ENCODE data around the gene ARHGEF28. TPM values are rescaled to one million over a fixed set of nuclear protein-coding genes. Genes with fewer than 3 reads are reported as not detected.

Gene ARHGEF28
- total RNA-seq, 6 experiments from 2014 or later: 7.5 to 13.6 (median 8.5) TPM

- H3K27ac Mint-ChIP-seq: no peak overlapping the region; the same call in 1 of the 2 replicates
- peaks cover 18% of the 10 kb centered on the region for H3K36me3 Mint-ChIP-seq (ENCODE audit: low read depth)
- TF ChIP-seq, protein P1, sequence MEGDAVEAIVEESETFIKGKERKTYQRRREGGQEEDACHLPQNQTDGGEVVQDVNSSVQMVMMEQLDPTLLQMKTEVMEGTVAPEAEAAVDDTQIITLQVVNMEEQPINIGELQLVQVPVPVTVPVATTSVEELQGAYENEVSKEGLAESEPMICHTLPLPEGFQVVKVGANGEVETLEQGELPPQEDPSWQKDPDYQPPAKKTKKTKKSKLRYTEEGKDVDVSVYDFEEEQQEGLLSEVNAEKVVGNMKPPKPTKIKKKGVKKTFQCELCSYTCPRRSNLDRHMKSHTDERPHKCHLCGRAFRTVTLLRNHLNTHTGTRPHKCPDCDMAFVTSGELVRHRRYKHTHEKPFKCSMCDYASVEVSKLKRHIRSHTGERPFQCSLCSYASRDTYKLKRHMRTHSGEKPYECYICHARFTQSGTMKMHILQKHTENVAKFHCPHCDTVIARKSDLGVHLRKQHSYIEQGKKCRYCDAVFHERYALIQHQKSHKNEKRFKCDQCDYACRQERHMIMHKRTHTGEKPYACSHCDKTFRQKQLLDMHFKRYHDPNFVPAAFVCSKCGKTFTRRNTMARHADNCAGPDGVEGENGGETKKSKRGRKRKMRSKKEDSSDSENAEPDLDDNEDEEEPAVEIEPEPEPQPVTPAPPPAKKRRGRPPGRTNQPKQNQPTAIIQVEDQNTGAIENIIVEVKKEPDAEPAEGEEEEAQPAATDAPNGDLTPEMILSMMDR (IDR thresholded peaks at IDR 0.05): no peak
- H3K4me1 Mint-ChIP-seq (ENCODE audit: low read depth): peaks cover 33% of the 10 kb centered on the region
- H3K4me3 Mint-ChIP-seq: peak overlapping the region; percentile 42; the same call in 1 of the 2 replicates
- H3K9me3 Mint-ChIP-seq: peaks cover 4% of the 10 kb centered on the region; the same call in 1 of the 2 replicates
- no peaks in the 10 kb centered on the region for H3K27me3 Mint-ChIP-seq (ENCODE audit: insufficient read depth)
- DNase-seq: no peak
Measured at GRCh38 chr5:73743161-73743560, 117.2 kb downstream of the ARHGEF28 start.

DNA sequence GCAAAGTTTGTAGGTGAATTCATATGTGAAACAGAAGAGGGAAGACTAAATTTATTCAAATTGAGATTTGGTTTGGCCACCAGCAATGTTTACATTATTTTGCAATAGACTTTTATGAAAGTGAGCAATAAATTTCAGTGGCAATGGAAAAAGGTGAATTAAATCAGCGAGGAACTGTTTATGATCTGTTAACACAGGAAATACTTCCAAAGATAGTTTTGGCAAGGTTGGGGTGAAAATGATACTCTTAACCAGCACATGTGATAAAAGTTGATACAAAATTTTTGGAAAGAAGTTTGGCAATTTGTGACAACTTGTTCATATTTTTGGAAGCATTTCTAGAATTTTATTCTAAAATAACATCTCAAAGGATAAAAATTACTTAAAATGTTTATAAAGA lies 119.8 kb downstream of the ARHGEF28 start:
- Mint-ChIP-seq H3K4me1 (ENCODE audit: low read depth) (peaks cover 44% of the 10 kb centered on the region), H3K36me3 (ENCODE audit: low read depth) (peaks cover 24% of the 10 kb centered on the region), H3K4me3 (no peak overlapping the region), H3K9me3 (peaks cover 4% of the 10 kb centered on the region; the same call in 1 of the 2 replicates), H3K27me3 (ENCODE audit: insufficient read depth) (no peaks in the 10 kb centered on the region), H3K27ac (no peak overlapping the region)
- TF ChIP-seq, protein P1 (IDR thresholded peaks at IDR 0.05): no peak
- DNase-seq: no peak

DNA sequence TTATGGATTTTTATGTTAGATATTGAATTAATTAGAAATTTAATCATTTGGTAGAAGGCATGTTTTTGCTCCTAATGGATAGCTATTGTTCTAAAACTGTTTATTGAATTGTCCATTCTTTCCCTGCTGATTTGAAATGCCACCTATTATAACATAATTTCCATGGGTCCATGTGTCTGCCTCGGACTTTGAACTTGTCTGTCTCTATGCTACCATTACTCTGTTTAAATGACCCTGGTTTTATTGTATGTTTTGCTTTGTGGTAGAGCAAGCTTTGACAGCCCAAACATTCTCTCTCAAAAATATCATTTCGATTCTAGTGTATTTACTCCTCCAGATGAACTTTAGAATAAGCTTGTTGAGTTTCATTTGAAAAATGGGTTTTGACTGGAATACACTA lies 120.6 kb downstream of the ARHGEF28 start:
- no peak overlapping the region for H3K4me3 Mint-ChIP-seq
- TF ChIP-seq, protein P1 (IDR thresholded peaks at IDR 0.05): no peak
- peaks cover 4% of the 10 kb centered on the region; the same call in 1 of the 2 replicates for H3K9me3 Mint-ChIP-seq
- H3K4me1 Mint-ChIP-seq (ENCODE audit: low read depth): peaks cover 44% of the 10 kb centered on the region
- H3K27ac Mint-ChIP-seq: no peak overlapping the region
- peaks cover 25% of the 10 kb centered on the region for H3K36me3 Mint-ChIP-seq (ENCODE audit: low read depth)
- DNase-seq: no peak
- H3K27me3 Mint-ChIP-seq (ENCODE audit: insufficient read depth): no peaks in the 10 kb centered on the region

DNA sequence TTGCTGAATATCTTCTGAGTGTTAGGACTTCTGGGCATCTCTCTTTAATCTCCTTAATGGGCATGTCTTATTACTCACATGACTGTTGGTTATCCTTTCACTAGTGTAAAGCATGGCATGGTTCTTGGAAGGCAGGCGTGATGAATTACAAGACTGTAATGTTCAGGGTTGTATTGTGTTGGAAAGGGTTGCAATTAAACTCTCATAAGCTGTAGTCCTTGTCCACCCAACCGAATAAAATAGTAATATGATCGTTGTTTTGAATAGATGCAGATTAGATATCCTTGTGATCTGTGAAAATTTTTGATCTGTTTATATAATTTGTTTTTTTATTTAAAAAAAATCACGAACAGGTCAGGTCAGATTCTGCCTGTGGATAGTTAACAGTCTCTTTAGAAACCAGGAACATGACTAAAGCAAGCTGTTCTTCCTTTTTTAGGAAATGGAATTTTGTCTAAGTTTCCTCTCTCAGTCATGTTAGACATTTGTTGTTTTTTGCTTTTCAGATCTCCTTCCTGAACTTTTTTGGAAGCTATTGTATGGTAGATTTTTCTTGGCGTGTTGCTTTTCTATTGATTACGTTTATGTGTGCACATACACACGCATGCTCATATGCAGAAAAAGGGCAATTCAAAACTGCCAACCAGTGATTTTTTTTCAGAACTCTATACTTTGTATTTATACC lies 121.8 kb downstream of the ARHGEF28 start:
- no peak overlapping the region for H3K27ac Mint-ChIP-seq
- TF ChIP-seq, protein P1 (IDR thresholded peaks at IDR 0.05): no peak
- peaks cover 37% of the 10 kb centered on the region for H3K36me3 Mint-ChIP-seq (ENCODE audit: low read depth)
- H3K9me3 Mint-ChIP-seq: peaks cover 4% of the 10 kb centered on the region; the same call in 1 of the 2 replicates
- no peaks in the 10 kb centered on the region for H3K27me3 Mint-ChIP-seq (ENCODE audit: insufficient read depth)
- peaks cover 42% of the 10 kb centered on the region for H3K4me1 Mint-ChIP-seq (ENCODE audit: low read depth)
- no peak for DNase-seq
- no peak overlapping the region for H3K4me3 Mint-ChIP-seq

DNA sequence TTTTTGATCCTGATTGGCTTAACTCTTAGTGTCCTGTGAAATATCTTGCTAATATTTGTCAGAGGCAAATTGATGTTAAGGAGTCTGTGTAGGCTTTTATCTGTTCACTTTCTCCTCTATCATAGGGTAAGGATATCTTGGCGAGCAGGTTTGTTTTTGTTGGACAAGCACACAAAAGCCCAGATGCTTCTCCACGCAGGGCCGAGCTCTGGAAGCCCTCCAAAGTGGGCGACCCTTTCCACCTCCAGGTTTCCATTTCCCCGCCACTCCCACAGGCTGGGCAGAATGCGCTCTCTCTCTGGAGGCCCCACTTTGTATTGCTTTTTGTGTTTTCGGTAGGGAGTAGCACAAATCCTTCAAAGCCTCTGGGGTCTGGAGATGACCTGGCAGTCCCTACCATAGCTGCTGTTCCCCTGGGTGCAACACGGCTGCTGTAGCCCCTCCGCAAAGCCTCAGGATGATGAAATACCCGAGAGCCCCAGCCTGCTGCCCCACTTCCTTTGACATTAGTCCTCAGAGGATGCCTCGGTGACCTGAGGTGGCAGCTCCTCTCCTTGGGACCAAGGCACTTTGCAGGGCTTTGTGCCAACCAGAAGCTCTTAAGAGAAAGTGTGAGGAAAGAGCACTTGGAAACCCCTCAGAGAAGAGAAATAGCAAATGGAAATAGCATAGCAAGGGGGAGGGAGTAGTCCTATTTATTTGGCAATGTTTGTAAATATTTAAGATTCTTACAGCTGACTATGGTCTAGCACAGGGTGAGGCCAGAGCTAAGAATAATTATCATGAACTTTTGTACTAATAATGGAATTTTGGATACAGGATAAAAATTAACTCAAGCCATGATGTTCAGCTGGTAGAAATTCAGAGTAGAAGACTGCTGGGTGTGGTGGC lies 122.8 kb downstream of the ARHGEF28 start:
- TF ChIP-seq, protein P1 (IDR thresholded peaks at IDR 0.05): no peak
- H3K36me3 Mint-ChIP-seq (ENCODE audit: low read depth): peaks cover 44% of the 10 kb centered on the region
- peaks cover 36% of the 10 kb centered on the region for H3K4me1 Mint-ChIP-seq (ENCODE audit: low read depth)
- peak overlapping the region; percentile 8; the same call in 1 of the 2 replicates for H3K27ac Mint-ChIP-seq
- DNase-seq: no peak
- H3K9me3 Mint-ChIP-seq: peaks cover 4% of the 10 kb centered on the region; the same call in 1 of the 2 replicates
- no peak overlapping the region for H3K4me3 Mint-ChIP-seq
- H3K27me3 Mint-ChIP-seq (ENCODE audit: insufficient read depth): no peaks in the 10 kb centered on the region
